CD4-positive, CD25-positive, alpha-beta regulatory T cell (primary cell): ENCODE data around the gene SRGN. TPM values are rescaled to one million over a fixed set of nuclear protein-coding genes. Genes with fewer than 3 reads are reported as not detected.

Experiments
- ATAC-seq, 2 donors: fragments of 150-1000 bp; cut with Tn5 transposase; one replicate each; pipeline ENCODE4 v1.10.0; 2021; ENCODE audit warnings: low read depth in 2 of 2, moderate number of reproducible peaks in 2 of 2, moderate library complexity in 1 of 2
- DNase-seq, 3 donors: peaks; one replicate each; pipeline versions ENCODE4 v3.0.0 to v3.0.0-alpha.2; 2012 to 2022; ENCODE audit warnings: mixed read lengths in 1 of 3
- H3K27ac ChIP-seq: one replicate; pipeline ENCODE4 v1.7.0; 2013; ENCODE audit warnings: mild to moderate bottlenecking, low read length; ENCODE audit not compliant: insufficient read depth, poor library complexity, severe bottlenecking
- H3K27me3 ChIP-seq: one replicate; pipeline ENCODE4 v1.7.0; 2013; ENCODE audit warnings: low read length; ENCODE audit not compliant: control insufficient read depth, insufficient read depth
- H3K36me3 ChIP-seq: one replicate; pipeline ENCODE4 v1.7.0; 2013; ENCODE audit warnings: mild to moderate bottlenecking, low read length, moderate library complexity; ENCODE audit not compliant: control insufficient read depth, insufficient read depth
- H3K4me1 ChIP-seq: 2 replicates; pipeline ENCODE4 v1.7.0; 2013; ENCODE audit warnings: mild to moderate bottlenecking, low read length; ENCODE audit not compliant: insufficient read depth, control insufficient read depth, poor library complexity, severe bottlenecking
- H3K4me3 ChIP-seq: one replicate; pipeline ENCODE4 v1.7.0; 2013; ENCODE audit warnings: low read depth, mild to moderate bottlenecking, low read length, moderate library complexity
- H3K9me3 ChIP-seq, 2 experiments: 1 replicate in 1 of 2; 2 replicates in 1 of 2; pipeline ENCODE4 v1.7.0; 2013; ENCODE audit warnings: low read length in 2 of 2, mild to moderate bottlenecking in 1 of 2, moderate library complexity in 1 of 2; ENCODE audit not compliant: control insufficient read depth in 2 of 2
- H3K27ac Mint-ChIP-seq, 3 donors: one replicate each; pipeline ENCODE4 v1.8.0; 2020 to 2022; ENCODE audit warnings: mild to moderate bottlenecking in 3 of 3, mixed read lengths in 3 of 3, moderate library complexity in 2 of 3
- H3K27me3 Mint-ChIP-seq: one replicate; pipeline ENCODE4 v1.8.0; 2022; ENCODE audit warnings: mild to moderate bottlenecking, mixed read lengths
- H3K36me3 Mint-ChIP-seq: one replicate; pipeline ENCODE4 v1.8.0; 2020; ENCODE audit warnings: mixed read lengths
- H3K4me1 Mint-ChIP-seq, 4 donors: one replicate each; pipeline ENCODE4 v1.8.0; 2020 to 2022; ENCODE audit warnings: mixed read lengths in 4 of 4, mild to moderate bottlenecking in 1 of 4
- H3K4me3 Mint-ChIP-seq, 4 donors: one replicate each; pipeline ENCODE4 v1.8.0; 2020 to 2022; ENCODE audit warnings: mild to moderate bottlenecking in 4 of 4, mixed read lengths in 4 of 4, moderate library complexity in 3 of 4
- H3K9me3 Mint-ChIP-seq, 7 donors: one replicate each; pipeline ENCODE4 v1.8.0; 2020 to 2022; ENCODE audit warnings: mixed read lengths in 7 of 7, mild to moderate bottlenecking in 3 of 7, moderate library complexity in 2 of 7
- polyA plus RNA-seq, 4 donors: library from polyadenylated mRNA; unstranded; fragments of 300-500 nt; fragmentation: Illumina TruSeq; gene quantifications; one replicate each; pipeline ENCODE4 v1.2.3, GENCODE V29; 2021
- total RNA-seq: library from RNA; stranded (reverse); gene quantifications from one replicate; pipeline ENCODE4 v1.2.3, GENCODE V29; 2022

Gene SRGN
- total and polyA plus RNA-seq, 5 donors from 2014 or later: 254 to 580 (median 343) TPM

DNA sequence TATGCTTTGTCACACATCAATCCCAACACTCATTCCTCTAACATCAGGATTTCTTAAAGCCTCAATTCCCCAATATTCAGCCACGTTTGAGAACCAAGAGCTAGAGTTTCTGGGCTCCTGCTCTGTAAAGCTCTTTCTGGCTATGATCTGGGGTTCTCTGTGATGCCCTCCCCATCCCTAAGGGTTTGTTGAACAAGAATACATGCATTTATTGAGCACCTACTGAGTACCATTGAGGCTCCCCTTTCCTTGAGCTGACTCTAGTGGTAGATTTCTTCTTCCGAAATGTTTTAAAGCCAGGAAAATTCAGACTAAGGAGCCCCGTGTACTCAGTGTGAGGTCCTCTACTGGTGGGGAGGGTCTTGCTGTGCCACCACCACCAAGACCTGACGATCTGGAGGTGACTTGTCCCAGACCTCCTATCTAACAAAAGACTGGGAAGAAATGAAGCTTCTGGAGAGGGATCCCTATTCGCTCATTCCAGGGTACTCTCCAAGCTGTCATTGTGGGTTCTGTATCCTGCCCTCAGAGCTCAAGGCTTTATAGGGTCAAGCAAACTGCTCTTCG, 23.1 kb upstream of the SRGN start:
- no peaks in the 10 kb centered on the region for H3K9me3 ChIP-seq
- DNase-seq (no peak), ATAC-seq (no peak)
- no peak overlapping the region for H3K27ac ChIP-seq
- H3K27me3 ChIP-seq: no peaks in the 10 kb centered on the region
- H3K4me1 ChIP-seq: peaks cover 14% of the 10 kb centered on the region
- Mint-ChIP-seq H3K4me1 (peaks cover 11 to 36% (median 29%) of the 10 kb centered on the region in 4 donors), H3K4me3 (no peak overlapping the region), H3K27ac (peak overlapping the region in 1 of 3 donors; percentile 74), H3K27me3 (no peaks in the 10 kb centered on the region), H3K9me3 (peaks cover 0 to 2% (median 0%) of the 10 kb centered on the region in 7 donors), H3K36me3 (no peaks in the 10 kb centered on the region)
- H3K4me3 ChIP-seq: no peak overlapping the region
- H3K36me3 ChIP-seq: no peaks in the 10 kb centered on the region

GRCh38 chr10:69065406-69066361, 22.2 kb upstream of the SRGN start:
- no peaks in the 10 kb centered on the region for H3K27me3 Mint-ChIP-seq

DNA sequence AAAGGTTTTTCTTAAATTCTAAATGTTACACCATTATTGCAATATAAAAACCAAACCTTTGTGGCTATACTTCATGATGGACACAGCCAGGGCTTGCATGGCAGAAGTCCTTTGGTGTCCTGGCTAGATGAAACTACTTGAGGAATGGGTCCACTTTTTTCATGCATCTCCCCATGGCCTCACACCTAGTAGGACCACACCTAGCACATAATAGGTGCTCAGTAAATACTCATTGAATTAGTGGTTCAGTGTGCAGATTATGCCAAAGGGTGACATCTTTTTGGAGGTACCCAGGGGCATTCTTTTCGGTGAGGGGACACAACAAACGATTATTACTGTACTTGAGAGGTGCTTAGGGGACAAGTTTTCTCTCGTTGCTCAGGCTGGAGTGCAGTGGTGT, 20.7 kb upstream of the SRGN start:
- no peaks in the 10 kb centered on the region for H3K36me3 ChIP-seq
- no peaks in the 10 kb centered on the region for H3K27me3 ChIP-seq
- H3K9me3 ChIP-seq: no peaks in the 10 kb centered on the region
- H3K4me3 ChIP-seq: no peak overlapping the region
- Mint-ChIP-seq H3K9me3 (peaks cover 0 to 2% (median 0%) of the 10 kb centered on the region in 7 donors), H3K36me3 (no peaks in the 10 kb centered on the region), H3K4me1 (peaks cover 1 to 24% (median 15%) of the 10 kb centered on the region in 4 donors), H3K27ac (no peak overlapping the region), H3K4me3 (no peak overlapping the region), H3K27me3 (no peaks in the 10 kb centered on the region)
- H3K27ac ChIP-seq: no peak overlapping the region
- DNase-seq: no peak
- no peak for ATAC-seq
- no peaks in the 10 kb centered on the region for H3K4me1 ChIP-seq

More at GRCh38 chr10:69065406-69066361, 22.2 kb upstream of the SRGN start:
- Mint-ChIP-seq H3K9me3 (peaks cover 0 to 2% (median 0%) of the 10 kb centered on the region in 7 donors), H3K27ac (peak overlapping the region; percentile 64 to 95 (median 89)), H3K4me3 (no peak overlapping the region), H3K4me1 (peaks cover 11 to 36% (median 29%) of the 10 kb centered on the region in 4 donors), H3K36me3 (no peaks in the 10 kb centered on the region)
- Histone ChIP-seq H3K27ac (no peak overlapping the region), H3K27me3 (no peaks in the 10 kb centered on the region), H3K4me3 (no peak overlapping the region), H3K36me3 (no peaks in the 10 kb centered on the region), H3K4me1 (peaks cover 14% of the 10 kb centered on the region), H3K9me3 (no peaks in the 10 kb centered on the region)
- DNase-seq (no peak), ATAC-seq (peak; percentile 28 to 40)

DNA sequence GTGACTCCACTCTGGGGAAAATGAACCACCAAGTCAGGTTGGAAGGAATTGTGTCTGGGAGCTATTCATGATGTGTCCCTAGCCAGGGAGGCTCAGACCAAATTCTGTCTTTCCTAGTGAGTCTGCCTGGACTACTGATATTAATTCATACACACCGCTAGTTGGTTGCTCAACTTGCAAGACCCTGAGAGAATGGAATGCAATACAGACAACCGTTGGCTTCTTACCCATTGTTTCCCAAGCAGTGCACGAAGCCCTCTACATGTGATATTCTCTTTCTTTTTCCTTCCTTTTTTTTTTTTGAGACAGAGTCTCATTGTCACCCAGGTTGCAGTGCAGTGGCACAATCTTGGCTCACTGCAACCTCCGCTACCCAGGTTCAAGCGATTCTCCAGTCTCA, 19.4 kb upstream of the SRGN start:
- H3K4me1 ChIP-seq: no peaks in the 10 kb centered on the region
- no peak for ATAC-seq
- no peaks in the 10 kb centered on the region for H3K27me3 ChIP-seq
- Mint-ChIP-seq H3K27me3 (no peaks in the 10 kb centered on the region), H3K4me3 (no peak overlapping the region), H3K9me3 (peaks cover 0 to 2% (median 0%) of the 10 kb centered on the region in 7 donors), H3K27ac (no peak overlapping the region), H3K4me1 (peaks cover 5 to 21% (median 13%) of the 10 kb centered on the region in 4 donors), H3K36me3 (no peaks in the 10 kb centered on the region)
- H3K27ac ChIP-seq: no peak overlapping the region
- DNase-seq: no peak
- no peaks in the 10 kb centered on the region for H3K36me3 ChIP-seq
- no peaks in the 10 kb centered on the region for H3K9me3 ChIP-seq
- H3K4me3 ChIP-seq: no peak overlapping the region

DNA sequence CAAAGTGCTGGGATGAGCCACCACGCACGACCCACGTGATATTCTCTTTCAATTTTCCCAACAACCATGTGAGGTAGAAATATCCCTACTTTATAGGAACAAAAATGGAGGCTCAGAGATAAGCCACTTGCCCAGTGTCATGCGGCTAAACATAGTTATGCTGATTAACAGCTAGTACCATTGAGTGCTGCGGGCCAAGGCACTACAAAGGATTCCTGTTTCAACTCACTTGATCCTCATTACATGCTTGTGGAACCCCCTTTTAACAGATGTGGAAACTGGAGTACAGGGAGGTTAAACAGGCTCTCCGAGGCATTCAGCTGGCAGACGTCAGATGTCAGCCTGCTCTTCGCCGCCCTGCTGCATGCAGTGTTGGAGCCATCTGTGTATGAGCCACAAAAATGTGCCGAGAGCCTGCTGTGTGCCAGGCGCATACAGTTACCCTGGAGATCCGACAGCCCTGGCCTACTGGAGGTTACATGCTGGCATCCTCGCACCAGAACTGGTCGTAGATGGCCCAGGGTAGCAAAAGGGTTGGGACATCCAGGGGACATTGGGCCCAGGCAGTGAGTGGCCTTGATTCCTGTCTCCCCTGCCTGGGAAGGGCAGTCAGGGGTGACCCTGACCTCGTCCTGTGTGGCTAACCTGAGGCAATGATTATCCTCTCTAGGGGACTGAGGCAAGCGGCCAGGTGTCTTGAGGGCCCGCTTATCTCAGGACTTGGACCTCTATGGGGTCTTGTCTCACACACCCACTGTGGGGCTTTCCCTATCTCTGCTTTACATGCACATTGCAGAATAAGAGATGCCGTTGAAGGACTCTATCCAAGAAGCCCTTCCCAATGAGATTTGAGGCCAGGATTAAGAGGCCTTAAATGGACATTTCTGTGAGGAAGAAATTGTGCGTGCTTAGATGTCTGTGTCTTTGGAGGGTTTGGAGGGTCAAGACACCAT, 18.5 kb upstream of the SRGN start:
- H3K27me3 Mint-ChIP-seq: no peaks in the 10 kb centered on the region
- H3K9me3 ChIP-seq: no peaks in the 10 kb centered on the region
- H3K27ac Mint-ChIP-seq: no peak overlapping the region
- H3K27ac ChIP-seq: no peak overlapping the region
- ATAC-seq (no peak), DNase-seq (no peak)
- no peaks in the 10 kb centered on the region for H3K27me3 ChIP-seq
- no peaks in the 10 kb centered on the region for H3K36me3 Mint-ChIP-seq
- H3K4me3 Mint-ChIP-seq: no peak overlapping the region
- no peaks in the 10 kb centered on the region for H3K36me3 ChIP-seq
- no peak overlapping the region for H3K4me3 ChIP-seq
- H3K9me3 Mint-ChIP-seq: peaks cover 0 to 2% (median 0%) of the 10 kb centered on the region in 7 donors
- H3K4me1 ChIP-seq: no peaks in the 10 kb centered on the region
- peaks cover 5 to 21% (median 12%) of the 10 kb centered on the region in 4 donors for H3K4me1 Mint-ChIP-seq

GRCh38 chr10:69070951-69071350, 17.0 kb upstream of the SRGN start:
- H3K27ac Mint-ChIP-seq: no peak overlapping the region
- H3K4me1 Mint-ChIP-seq: peaks cover 5 to 15% (median 7%) of the 10 kb centered on the region in 4 donors
- no peaks in the 10 kb centered on the region for H3K27me3 Mint-ChIP-seq
- ATAC-seq: no peak
- no peak for DNase-seq
- no peaks in the 10 kb centered on the region for H3K9me3 ChIP-seq
- no peaks in the 10 kb centered on the region for H3K27me3 ChIP-seq
- H3K4me3 Mint-ChIP-seq: no peak overlapping the region
- no peaks in the 10 kb centered on the region for H3K36me3 Mint-ChIP-seq
- no peak overlapping the region for H3K4me3 ChIP-seq
- H3K4me1 ChIP-seq: no peaks in the 10 kb centered on the region
- no peak overlapping the region for H3K27ac ChIP-seq
- H3K36me3 ChIP-seq: no peaks in the 10 kb centered on the region
- no peaks in the 10 kb centered on the region for H3K9me3 Mint-ChIP-seq

GRCh38 chr10:69071610-69072009, 16.3 kb upstream of the SRGN start:
- no peaks in the 10 kb centered on the region for H3K36me3 Mint-ChIP-seq
- no peaks in the 10 kb centered on the region for H3K36me3 ChIP-seq
- H3K27me3 Mint-ChIP-seq: no peaks in the 10 kb centered on the region
- H3K4me3 ChIP-seq: no peak overlapping the region
- no peaks in the 10 kb centered on the region for H3K9me3 Mint-ChIP-seq
- no peaks in the 10 kb centered on the region for H3K9me3 ChIP-seq
- H3K27me3 ChIP-seq: no peaks in the 10 kb centered on the region
- ATAC-seq: no peak
- H3K27ac Mint-ChIP-seq: no peak overlapping the region
- no peak overlapping the region for H3K27ac ChIP-seq
- DNase-seq: no peak
- no peaks in the 10 kb centered on the region for H3K4me1 ChIP-seq
- H3K4me3 Mint-ChIP-seq: no peak overlapping the region
- peaks cover 3 to 15% (median 6%) of the 10 kb centered on the region in 4 donors for H3K4me1 Mint-ChIP-seq
